DOHH2 (cell line): ENCODE results near the gene DGKZ.

Source experiments
- H3F3A ChIP-seq: fragments of 200-600 bp; sonication (generic), shearing (Covaris generic); 2 replicates; pipeline ENCODE4 v1.6.0; 2016; ENCODE audit warnings: antibody characterized with exemption, mild to moderate bottlenecking; ENCODE audit not compliant: control insufficient read depth, insufficient read depth
- H3K27ac ChIP-seq: fragments of 200-600 bp; sonication (generic); 2 replicates; pipeline ENCODE4 v1.5.1; 2014; ENCODE audit warnings: low read depth, mild to moderate bottlenecking, low read length, moderate library complexity
- H3K27me3 ChIP-seq: fragments of 200-600 bp; sonication (generic); 2 replicates; pipeline ENCODE4 v1.6.1; 2014; ENCODE audit warnings: mild to moderate bottlenecking, low read length, mixed read lengths; ENCODE audit not compliant: control insufficient read depth
- H3K36me3 ChIP-seq: fragments of 200-600 bp; sonication (generic); 2 replicates; pipeline ENCODE4 v1.6.1; 2014; ENCODE audit warnings: mild to moderate bottlenecking, low read length, moderate library complexity, mixed read lengths; ENCODE audit not compliant: control insufficient read depth
- H3K4me1 ChIP-seq: fragments of 200-600 bp; sonication (generic); 2 replicates; pipeline ENCODE4 v1.6.1; 2014; ENCODE audit warnings: mild to moderate bottlenecking, low read length, mixed read lengths; ENCODE audit not compliant: control insufficient read depth
- H3K4me2 ChIP-seq: fragments of 200-600 bp; sonication (generic); 2 replicates; pipeline ENCODE4 v1.6.0; 2014; ENCODE audit warnings: mild to moderate bottlenecking, low read length, moderate library complexity
- H3K4me3 ChIP-seq: fragments of 200-600 bp; sonication (generic); 2 replicates; pipeline ENCODE4 v1.5.1; 2014; ENCODE audit warnings: mild to moderate bottlenecking, low read length, mixed read lengths
- H3K79me2 ChIP-seq: fragments of 200-600 bp; sonication (generic); 2 replicates; pipeline ENCODE4 v1.6.1; 2014; ENCODE audit warnings: mild to moderate bottlenecking, low read length, mixed read lengths; ENCODE audit not compliant: control insufficient read depth
- H3K9me2 ChIP-seq: fragments of 200-600 bp; sonication (generic); replicated peaks from 2 replicates; pipeline ENCODE4 v1.6.1; 2014; ENCODE audit warnings: mild to moderate bottlenecking, low read length, mixed read lengths; ENCODE audit not compliant: control insufficient read depth
- H3K9me3 ChIP-seq: fragments of 200-600 bp; sonication (generic); 2 replicates; pipeline ENCODE4 v1.6.1; 2014; ENCODE audit warnings: antibody characterized with exemption, low read length, mixed read lengths; ENCODE audit not compliant: control insufficient read depth, insufficient read depth
- H4K20me1 ChIP-seq: fragments of 200-600 bp; sonication (generic); 2 replicates; pipeline ENCODE4 v1.6.0; 2014; ENCODE audit warnings: low read depth, mild to moderate bottlenecking, antibody characterized with exemption, low read length, moderate library complexity; ENCODE audit not compliant: control insufficient read depth, insufficient read depth
- CTCF ChIP-seq: fragments of 200-600 bp; sonication (generic); IDR thresholded peaks from one replicate; pipeline ENCODE4 v1.5.1; 2014; ENCODE audit warnings: antibody characterized with exemption, mild to moderate bottlenecking, low read depth, low read length; ENCODE audit not compliant: poor library complexity, severe bottlenecking
- EZH2phosphoT487 ChIP-seq: fragments of 200-600 bp; sonication (generic); IDR thresholded peaks from 2 replicates; pipeline ENCODE4 v1.6.1; 2017; ENCODE audit warnings: borderline replicate concordance, mild to moderate bottlenecking, antibody characterized with exemption, low read length, moderate library complexity, mixed read lengths

DGKZ gene

GRCh38 chr11:46361283-46362155, 14.3 kb downstream of the DGKZ start:
- Histone ChIP-seq H4K20me1 (no peaks in the 10 kb centered on the region; the same call in 1 of the 2 replicates), H3K36me3 (peaks cover 3% of the 10 kb centered on the region; the same call in 1 of the 2 replicates), H3K27ac (peak overlapping the region; percentile 56), H3K27me3 (no peaks in the 10 kb centered on the region), H3K9me2 (no peaks in the 10 kb centered on the region), H3K4me3 (peak overlapping the region; percentile 75), H3K79me2 (peaks cover 53% of the 10 kb centered on the region), H3F3A (peaks cover 8% of the 10 kb centered on the region), H3K4me1 (peaks cover 26% of the 10 kb centered on the region), H3K9me3 (no peaks in the 10 kb centered on the region), H3K4me2 (peak overlapping the region; percentile 93)
- TF ChIP-seq CTCF: no peak
- TF ChIP-seq EZH2phosphoT487: no peak

- Histone ChIP-seq H4K20me1 (no peaks in the 10 kb centered on the region; the same call in 1 of the 2 replicates), H3K4me1 (peaks cover 26% of the 10 kb centered on the region), H3K79me2 (peaks cover 45% of the 10 kb centered on the region), H3K27me3 (no peaks in the 10 kb centered on the region), H3K9me2 (no peaks in the 10 kb centered on the region), H3F3A (peaks cover 8% of the 10 kb centered on the region), H3K36me3 (peaks cover 3% of the 10 kb centered on the region; the same call in 1 of the 2 replicates), H3K4me2 (peak overlapping the region; percentile 93), H3K4me3 (peak overlapping the region; percentile 75), H3K27ac (peak overlapping the region; percentile 56; the same call in 1 of the 2 replicates), H3K9me3 (no peaks in the 10 kb centered on the region)
- TF ChIP-seq EZH2phosphoT487 (no peak), CTCF (no peak)
These were observed 15.1 kb downstream of the DGKZ start for GRCh38 chr11:46362156-46363030.

- peak overlapping the region; percentile 93; the same call in 1 of the 2 replicates for H3K4me2 ChIP-seq
- peaks cover 40% of the 10 kb centered on the region for H3K79me2 ChIP-seq
- no peaks in the 10 kb centered on the region for H3K27me3 ChIP-seq
- peaks cover 8% of the 10 kb centered on the region for H3F3A ChIP-seq
- H3K36me3 ChIP-seq: peaks cover 6% of the 10 kb centered on the region
- no peaks in the 10 kb centered on the region for H3K9me2 ChIP-seq
- H3K9me3 ChIP-seq: no peaks in the 10 kb centered on the region
- H3K4me3 ChIP-seq: no peak overlapping the region
- H4K20me1 ChIP-seq: peaks cover 2% of the 10 kb centered on the region; the same call in 1 of the 2 replicates
- H3K4me1 ChIP-seq: peaks cover 26% of the 10 kb centered on the region
- TF ChIP-seq CTCF (no peak), EZH2phosphoT487 (no peak)
- no peak overlapping the region for H3K27ac ChIP-seq
These were observed 15.8 kb downstream of the DGKZ start for GRCh38 chr11:46363031-46363407.
